HG03442 (cell line): ENCODE results near the gene ING2.
A peak's percentile ranks its signal among the peaks of the same experiment; 100 is the strongest.

Source experiments
- ATAC-seq: cut with Tn5 transposase; IDR thresholded peaks from one replicate; pipeline ENCODE4 v1.9.1; 2021; ENCODE audit warnings: mild to moderate bottlenecking, moderate library complexity; ENCODE audit not compliant: unreplicated experiment

The ING2 gene

GRCh38 chr4:183499389-183499788 is 5.5 kb upstream of the ING2 start:
- ATAC-seq, result no peak

DNA sequence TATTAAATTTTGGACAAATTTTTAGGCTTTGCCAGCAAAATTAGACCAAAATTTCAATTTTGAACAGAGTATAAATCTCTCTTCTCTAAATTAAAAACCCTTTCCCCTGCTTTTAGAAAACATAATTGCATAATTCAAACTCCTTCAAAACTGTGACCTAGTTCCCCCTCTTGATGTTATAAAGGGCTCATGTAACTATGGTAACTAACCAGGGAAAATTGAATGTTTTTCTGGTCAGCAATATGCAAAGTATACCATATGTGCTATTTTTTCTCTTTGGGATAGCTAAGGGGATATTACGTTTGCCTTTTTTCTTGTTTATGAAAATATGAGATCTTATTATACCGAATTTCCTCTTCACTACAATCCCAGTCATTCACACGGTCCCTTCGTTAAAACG is 5.1 kb upstream of the ING2 start:
- ATAC-seq, result no peak

- peak; percentile 0 for ATAC-seq
Observed at GRCh38 chr4:183503497-183504063, 1.3 kb upstream of the ING2 start.

DNA sequence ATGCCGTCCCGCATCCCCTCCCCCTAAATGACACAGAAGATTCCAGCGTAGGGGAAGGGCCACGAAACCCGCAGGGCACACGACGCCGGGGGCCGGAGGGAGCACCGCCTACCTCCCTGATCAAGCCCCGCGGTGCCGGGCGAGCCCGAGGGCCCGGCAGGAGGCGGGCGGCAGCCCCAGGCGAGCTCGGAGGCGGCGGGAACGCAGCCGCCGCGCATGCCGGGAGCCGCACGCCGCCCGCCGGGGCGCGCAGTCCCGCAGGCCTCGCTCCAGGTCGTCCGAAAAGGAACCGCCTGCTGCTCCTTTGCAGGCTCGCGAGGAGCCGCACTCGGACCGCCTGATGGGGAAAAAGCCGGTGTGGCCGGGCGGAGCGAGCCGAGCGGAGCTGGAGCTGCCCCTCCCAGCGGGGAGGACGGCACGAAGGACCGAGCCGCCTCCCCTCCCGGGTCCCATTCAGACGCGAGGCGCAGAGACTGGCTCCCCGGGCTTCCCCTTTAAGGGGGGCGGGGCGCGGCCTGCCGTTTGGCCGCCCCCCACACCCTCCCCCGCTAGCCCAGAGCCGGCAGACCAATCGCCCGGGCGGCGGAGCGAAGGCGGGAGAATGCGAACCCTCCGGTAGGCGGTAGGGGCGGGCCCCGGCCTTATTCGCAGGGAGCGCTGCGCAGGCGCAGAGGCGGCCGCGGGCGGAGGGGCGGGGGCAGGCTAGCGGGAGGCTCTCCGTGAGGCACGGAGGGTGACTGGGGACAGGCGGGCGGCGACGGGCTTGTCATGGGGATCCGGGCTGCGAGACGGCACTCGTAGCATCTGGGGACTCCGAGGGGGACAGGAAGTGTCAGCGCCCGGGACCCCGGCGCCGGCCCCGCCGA is 561 bp upstream of the ING2 start:
- ATAC-seq, result peak; percentile 63

GRCh38 chr4:183505611-183506388 is 942 bp downstream of the ING2 start:
- ATAC-seq, result peak; percentile 39

DNA sequence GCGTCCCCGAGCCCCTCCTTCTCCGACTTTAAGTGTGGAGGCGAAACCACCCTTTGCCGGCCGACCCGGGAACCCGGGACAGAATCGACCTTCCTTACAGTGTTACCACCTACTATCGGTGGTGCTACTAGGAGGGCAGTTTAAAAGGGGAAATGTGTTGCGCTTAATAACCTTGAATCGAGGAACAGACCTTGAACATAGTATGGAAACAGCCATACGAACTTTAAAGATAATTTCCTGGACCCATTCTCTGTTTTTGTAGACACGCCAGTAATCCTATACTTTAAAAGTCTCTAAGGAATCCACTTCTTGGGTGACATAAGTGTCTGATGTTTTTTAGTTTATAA is 1.5 kb downstream of the ING2 start:
- ATAC-seq, result no peak

- ATAC-seq, result no peak
Observed at GRCh38 chr4:183507925-183508696, 3.3 kb downstream of the ING2 start.

- no peak for ATAC-seq
Observed at GRCh38 chr4:183508697-183509335, 4.0 kb downstream of the ING2 start.

GRCh38 chr4:183515411-183515810 is 10.6 kb downstream of the ING2 start:
- no peak for ATAC-seq

DNA sequence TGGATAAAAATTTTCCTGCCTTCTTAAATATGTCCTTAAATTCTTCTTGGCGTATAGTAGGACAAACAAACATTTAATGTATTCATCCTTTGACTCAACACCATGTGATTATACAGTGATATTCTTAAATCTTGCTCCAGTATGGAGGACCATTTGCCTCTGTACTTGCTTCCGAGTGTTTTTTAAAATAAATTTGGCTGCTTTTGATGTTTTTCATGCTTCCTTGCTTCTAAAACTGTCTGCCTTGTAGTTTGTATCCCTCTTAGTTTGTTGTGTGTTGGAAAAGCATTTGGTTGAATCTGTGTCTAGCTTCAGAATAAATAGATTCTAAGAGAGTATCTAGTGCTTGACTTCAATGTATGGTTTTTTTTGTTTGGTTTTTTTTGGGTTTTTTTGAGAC is 12.3 kb downstream of the ING2 start:
- ATAC-seq, result no peak

GRCh38 chr4:183517781-183518180 is 12.9 kb downstream of the ING2 start:
- no peak for ATAC-seq

DNA sequence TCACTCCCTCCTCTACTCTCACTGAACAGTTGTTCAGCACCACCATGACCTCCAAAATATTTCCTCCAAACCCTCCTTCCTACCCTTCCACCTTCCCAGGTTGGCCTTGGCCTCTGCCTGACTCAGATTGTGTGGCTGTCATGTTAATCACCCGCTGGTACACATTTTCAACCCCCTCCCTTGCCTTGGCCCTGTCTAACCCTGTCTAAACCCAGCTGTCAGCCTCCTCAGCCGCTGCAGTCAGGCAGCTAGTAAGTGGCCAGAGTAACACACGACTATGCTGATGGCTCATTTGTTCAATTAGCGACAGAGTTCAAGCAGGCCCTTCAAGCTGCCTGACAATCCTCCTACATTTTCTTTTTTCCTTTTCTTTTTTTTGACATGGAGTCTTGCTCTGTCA is 18.0 kb downstream of the ING2 start:
- ATAC-seq, result no peak

GRCh38 chr4:183527326-183527725 is 22.5 kb downstream of the ING2 start:
- ATAC-seq, result no peak

DNA sequence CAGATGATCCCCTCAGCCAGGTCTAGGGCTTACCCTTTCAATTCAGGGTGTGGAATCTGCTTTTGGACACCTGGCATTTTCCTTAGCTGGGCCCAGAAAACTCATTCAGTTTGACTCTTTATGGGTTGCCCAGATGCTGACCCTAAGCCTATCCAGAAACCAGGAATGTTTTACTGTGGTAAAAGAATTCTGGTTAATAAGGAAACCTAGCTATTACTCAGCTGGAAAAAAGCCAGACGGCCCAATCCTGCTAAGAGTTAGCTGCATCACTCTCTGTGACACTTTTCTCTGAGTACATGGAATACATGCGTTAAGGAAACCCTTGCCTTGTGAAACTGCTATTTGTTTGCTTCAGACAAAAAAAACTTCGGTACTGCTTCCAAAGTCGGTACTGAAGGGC is 28.0 kb downstream of the ING2 start:
- ATAC-seq, result no peak

GRCh38 chr4:183533698-183534097 is 28.8 kb downstream of the ING2 start:
- no peak for ATAC-seq

GRCh38 chr4:183540410-183541009 is 35.7 kb downstream of the ING2 start:
- ATAC-seq, result no peak

- no peak for ATAC-seq
Observed at GRCh38 chr4:183541010-183541751, 36.3 kb downstream of the ING2 start.

DNA sequence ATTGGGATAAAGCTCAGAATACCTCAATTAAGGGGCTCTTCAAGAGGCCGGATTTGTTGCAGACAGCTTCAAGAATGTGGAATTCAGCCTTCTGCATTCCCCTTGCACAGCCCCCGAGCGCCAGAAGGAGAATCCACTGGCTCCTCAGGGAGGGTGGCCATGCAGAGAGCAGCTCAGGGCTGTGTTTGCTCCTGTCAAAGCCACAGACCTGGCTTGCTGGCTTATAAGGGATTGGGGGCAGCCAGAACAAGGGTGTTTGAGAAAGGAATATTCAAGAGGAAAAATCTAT is 36.8 kb downstream of the ING2 start:
- no peak for ATAC-seq

DNA sequence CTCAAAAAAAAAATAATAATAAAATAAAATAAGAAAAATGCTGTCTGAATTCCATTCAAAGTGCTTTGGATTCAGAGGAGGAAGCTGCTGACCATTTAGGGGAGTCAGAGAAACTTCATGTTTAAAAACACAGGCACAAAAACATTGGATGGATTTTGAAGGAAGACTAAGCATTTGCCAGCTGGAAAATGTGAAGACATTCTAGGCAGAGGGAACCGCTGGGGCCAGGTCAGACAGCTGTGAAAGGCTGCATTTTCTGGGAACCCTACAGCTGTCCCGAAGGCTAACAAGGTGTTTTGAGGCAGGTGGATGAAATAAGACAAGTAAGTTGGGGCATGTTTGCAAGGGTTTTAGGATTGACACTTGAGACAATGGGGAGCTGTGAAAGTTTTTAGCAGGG is 38.6 kb downstream of the ING2 start:
- ATAC-seq, result no peak

GRCh38 chr4:183544109-183544508 is 39.3 kb downstream of the ING2 start:
- no peak for ATAC-seq
